Measurements from ENCODE around the gene PRUNE2. TPM values are rescaled to one million over a fixed set of nuclear protein-coding genes. Genes with fewer than 3 reads are reported as not detected.

Gene PRUNE2
- total RNA-seq, 4 donors from 2014 or later, result 15.6 to 37.8 (median 26.1) TPM

GRCh38 chr9:76917299-76917698, 11.4 kb upstream of the PRUNE2 start:
- Histone ChIP-seq H3K36me3 (no peaks in the 10 kb centered on the region), H3K27ac (no peak overlapping the region), H3K27me3 (no peaks in the 10 kb centered on the region), H3K4me3 (no peak overlapping the region), H3K9me3 (no peaks in the 10 kb centered on the region), H3K4me1 (no peaks in the 10 kb centered on the region)
- no peak for TF ChIP-seq POLR2A (IDR thresholded peaks at IDR 0.05)
- TF ChIP-seq, protein P1, sequence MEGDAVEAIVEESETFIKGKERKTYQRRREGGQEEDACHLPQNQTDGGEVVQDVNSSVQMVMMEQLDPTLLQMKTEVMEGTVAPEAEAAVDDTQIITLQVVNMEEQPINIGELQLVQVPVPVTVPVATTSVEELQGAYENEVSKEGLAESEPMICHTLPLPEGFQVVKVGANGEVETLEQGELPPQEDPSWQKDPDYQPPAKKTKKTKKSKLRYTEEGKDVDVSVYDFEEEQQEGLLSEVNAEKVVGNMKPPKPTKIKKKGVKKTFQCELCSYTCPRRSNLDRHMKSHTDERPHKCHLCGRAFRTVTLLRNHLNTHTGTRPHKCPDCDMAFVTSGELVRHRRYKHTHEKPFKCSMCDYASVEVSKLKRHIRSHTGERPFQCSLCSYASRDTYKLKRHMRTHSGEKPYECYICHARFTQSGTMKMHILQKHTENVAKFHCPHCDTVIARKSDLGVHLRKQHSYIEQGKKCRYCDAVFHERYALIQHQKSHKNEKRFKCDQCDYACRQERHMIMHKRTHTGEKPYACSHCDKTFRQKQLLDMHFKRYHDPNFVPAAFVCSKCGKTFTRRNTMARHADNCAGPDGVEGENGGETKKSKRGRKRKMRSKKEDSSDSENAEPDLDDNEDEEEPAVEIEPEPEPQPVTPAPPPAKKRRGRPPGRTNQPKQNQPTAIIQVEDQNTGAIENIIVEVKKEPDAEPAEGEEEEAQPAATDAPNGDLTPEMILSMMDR (IDR thresholded peaks at IDR 0.05), result no peak
- DNase-seq, result no peak

- Histone ChIP-seq H3K9me3 (no peaks in the 10 kb centered on the region), H3K27ac (no peak overlapping the region), H3K27me3 (no peaks in the 10 kb centered on the region), H3K4me3 (no peak overlapping the region), H3K36me3 (no peaks in the 10 kb centered on the region), H3K4me1 (no peaks in the 10 kb centered on the region)
- TF ChIP-seq, protein P1 (IDR thresholded peaks at IDR 0.05), result no peak
- TF ChIP-seq POLR2A (IDR thresholded peaks at IDR 0.05), result no peak
- no peak for DNase-seq
Measured at GRCh38 chr9:76916231-76916630, 10.3 kb upstream of the PRUNE2 start.

DNA sequence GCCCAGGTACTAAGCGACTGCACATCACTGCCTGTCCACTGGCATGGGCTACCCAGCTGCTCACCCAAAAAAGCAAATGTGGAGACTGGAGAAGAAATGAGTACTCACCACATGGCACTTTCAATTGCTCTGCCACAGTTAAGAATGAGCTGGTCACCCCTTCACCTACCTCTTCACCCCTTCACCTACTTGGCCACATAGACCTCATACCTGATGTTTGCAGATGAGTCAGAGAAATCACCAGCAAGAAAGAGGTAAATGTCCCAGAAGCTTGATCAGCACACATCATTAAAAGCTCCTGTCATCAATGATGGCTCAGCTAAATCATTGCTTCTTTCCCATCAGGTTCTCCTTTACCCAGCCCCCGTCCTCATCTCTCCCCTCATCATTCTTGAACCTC, 7.6 kb upstream of the PRUNE2 start:
- H3K4me3 ChIP-seq, result no peak overlapping the region
- no peaks in the 10 kb centered on the region for H3K9me3 ChIP-seq
- no peaks in the 10 kb centered on the region for H3K27me3 ChIP-seq
- no peak overlapping the region for H3K27ac ChIP-seq
- no peak for DNase-seq
- no peaks in the 10 kb centered on the region for H3K4me1 ChIP-seq
- TF ChIP-seq, protein P1 (IDR thresholded peaks at IDR 0.05), result no peak
- TF ChIP-seq POLR2A (IDR thresholded peaks at IDR 0.05), result no peak
- no peaks in the 10 kb centered on the region for H3K36me3 ChIP-seq

- no peak for DNase-seq
- TF ChIP-seq, protein P1 (IDR thresholded peaks at IDR 0.05), result no peak
- no peak for TF ChIP-seq POLR2A (IDR thresholded peaks at IDR 0.05)
- no peak overlapping the region for H3K4me3 ChIP-seq
- no peaks in the 10 kb centered on the region for H3K9me3 ChIP-seq
- H3K4me1 ChIP-seq, result no peaks in the 10 kb centered on the region
- no peak overlapping the region for H3K27ac ChIP-seq
- no peaks in the 10 kb centered on the region for H3K27me3 ChIP-seq
- H3K36me3 ChIP-seq, result no peaks in the 10 kb centered on the region
Measured at GRCh38 chr9:76912636-76913275, 6.8 kb upstream of the PRUNE2 start.

GRCh38 chr9:76911971-76912370, 6.1 kb upstream of the PRUNE2 start:
- H3K4me1 ChIP-seq, result no peaks in the 10 kb centered on the region
- no peak overlapping the region for H3K4me3 ChIP-seq
- no peak overlapping the region for H3K27ac ChIP-seq
- H3K36me3 ChIP-seq, result no peaks in the 10 kb centered on the region
- TF ChIP-seq POLR2A (IDR thresholded peaks at IDR 0.05), result no peak
- TF ChIP-seq, protein P1 (IDR thresholded peaks at IDR 0.05), result no peak
- DNase-seq, result no peak
- H3K9me3 ChIP-seq, result no peaks in the 10 kb centered on the region
- H3K27me3 ChIP-seq, result no peaks in the 10 kb centered on the region

DNA sequence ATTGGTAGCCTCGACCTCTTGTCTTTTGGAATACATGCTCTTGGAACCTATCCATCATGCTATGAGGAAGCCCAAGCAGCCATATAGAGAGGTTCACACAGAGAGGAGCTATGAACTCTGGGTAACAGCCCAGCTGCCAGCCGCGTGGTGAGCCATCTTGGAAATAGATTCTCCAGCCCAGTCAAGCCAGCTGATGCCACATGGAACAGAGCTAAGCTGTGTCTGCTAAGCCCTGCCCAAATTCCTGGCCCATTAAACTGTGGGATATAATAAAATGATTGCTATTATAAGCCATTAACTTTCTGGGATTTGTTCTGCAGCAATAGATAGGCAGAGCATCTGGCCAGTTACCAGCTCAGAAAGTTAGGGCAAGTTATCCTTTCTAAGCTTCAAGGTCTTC, 4.9 kb upstream of the PRUNE2 start:
- H3K27me3 ChIP-seq, result no peaks in the 10 kb centered on the region
- H3K4me1 ChIP-seq, result no peaks in the 10 kb centered on the region
- DNase-seq, result no peak
- no peaks in the 10 kb centered on the region for H3K9me3 ChIP-seq
- H3K36me3 ChIP-seq, result no peaks in the 10 kb centered on the region
- no peak overlapping the region for H3K4me3 ChIP-seq
- no peak overlapping the region for H3K27ac ChIP-seq
- no peak for TF ChIP-seq POLR2A (IDR thresholded peaks at IDR 0.05)
- TF ChIP-seq, protein P1 (IDR thresholded peaks at IDR 0.05), result no peak

Data from Peyer's patch (tissue), 4 donors.